Neural progenitor cell (in vitro differentiated cells): Measurements from ENCODE around the gene TEX19.

ENCODE experiments used
- CTCF ChIP-seq: fragments of 200-600 bp; sonication (generic); IDR thresholded peaks from 2 replicates; pipeline ENCODE4 v1.5.1; 2017; ENCODE audit warnings: antibody characterized with exemption, mild to moderate bottlenecking
- EZH2 ChIP-seq: fragments of 200-600 bp; sonication (generic); IDR thresholded peaks from 2 replicates; pipeline ENCODE4 v1.6.1; 2017; ENCODE audit warnings: antibody characterized with exemption, mild to moderate bottlenecking, moderate library complexity
- EZH2phosphoT487 ChIP-seq: fragments of 200-600 bp; sonication (generic); IDR thresholded peaks from 2 replicates; pipeline ENCODE4 v1.6.1; 2017; ENCODE audit warnings: antibody characterized with exemption

GRCh38 chr17:82399601-82400101 lies 40.6 kb downstream of the TEX19 start:
- TF ChIP-seq CTCF = no peak
- no peak for TF ChIP-seq EZH2phosphoT487
- no peak for TF ChIP-seq EZH2
